GM12878 (cell line): ENCODE results near the gene TRMU. TPM values are rescaled to one million over a fixed set of nuclear protein-coding genes. Genes with fewer than 3 reads are reported as not detected.

Experiments
- ATAC-seq: fragments of 200-7000 bp; cut with Tn5 transposase; 3 replicates; pipeline ENCODE4 v1.9.1; 2020; ENCODE audit warnings: mild to moderate bottlenecking, moderate library complexity
- BruUV-seq: library from RNA; stranded (reverse); fragments of 400-500 nt; replicated peaks from 2 replicates; lab custom pipeline; 2021; lab: Mats Ljungman, UMichigan
- CTCF ChIA-PET: fragments of 300-600 bp; sonication (Branson Sonifier 250); formaldehyde crosslinking; extraction: SDS; loops from one replicate; lab custom pipeline; 2021; ENCODE audit warnings: inconsistent platforms; lab: Yijun Ruan, JAX
- POLR2A ChIA-PET: fragments of 350-600 bp; formaldehyde crosslinking; extraction: SDS; loops from one replicate; lab custom pipeline; 2021; ENCODE audit warnings: inconsistent platforms; lab: Charles Lee
- RAD21 ChIA-PET: fragments of 300-600 bp; sonication (Branson Sonifier 250); formaldehyde crosslinking; loops from one replicate; lab custom pipeline; 2023; ENCODE audit warnings: antibody characterized with exemption; ENCODE audit not compliant: unreplicated experiment; lab: Charles Lee
- SMC1A ChIA-PET: fragments of 300-600 bp; sonication (Branson Sonifier 250); formaldehyde crosslinking; loops from one replicate; lab custom pipeline; 2023; ENCODE audit not compliant: unreplicated experiment, uncharacterized antibody; lab: Charles Lee
- DNase-seq: peaks from one replicate; pipeline ENCODE4 v3.0.0-alpha.2; 2011; ENCODE audit warnings: low read depth, low spot score
- FAIRE-seq: peaks from 3 replicates; lab custom pipeline; 2011; peaks lifted over from hg19 to GRCh38; lab: Jason Lieb, UNC
- H2AFZ ChIP-seq: 2 replicates; pipeline ENCODE4 v1.6.0; 2011; ENCODE audit warnings: low read depth, low read length, control low read depth; ENCODE audit not compliant: control insufficient read depth
- H3K27ac ChIP-seq: 2 replicates; pipeline ENCODE4 v1.5.1; 2011; ENCODE audit warnings: control low read depth; ENCODE audit not compliant: control insufficient read depth, insufficient read depth
- H3K27me3 ChIP-seq, 2 experiments: replicated peaks in 1 of 2; 2 replicates each; pipeline versions ENCODE4 v1.6.0 to v1.6.1; 2011; ENCODE audit warnings: low read length in 1 of 2; ENCODE audit not compliant: control insufficient read depth in 2 of 2, insufficient read depth in 2 of 2
- H3K36me3 ChIP-seq, 2 experiments: 2 replicates each; pipeline ENCODE4 v1.5.1; 2011; ENCODE audit warnings: low read length in 1 of 2; ENCODE audit not compliant: control insufficient read depth in 2 of 2, insufficient read depth in 2 of 2
- H3K4me1 ChIP-seq: 2 replicates; pipeline ENCODE4 v1.6.1; 2011; ENCODE audit warnings: mild to moderate bottlenecking, low read length, moderate library complexity, mixed read lengths; ENCODE audit not compliant: control insufficient read depth, insufficient read depth
- H3K4me2 ChIP-seq: 2 replicates; pipeline ENCODE4 v1.6.0; 2011; ENCODE audit warnings: control low read depth; ENCODE audit not compliant: control insufficient read depth, insufficient read depth
- H3K4me3 ChIP-seq: fragments of 200-600 bp; sonication (generic); 2 replicates; pipeline ENCODE4 v1.5.1; 2016
- H3K79me2 ChIP-seq: 2 replicates; pipeline ENCODE4 v1.6.0; 2011; ENCODE audit warnings: low read length; ENCODE audit not compliant: control insufficient read depth, insufficient read depth
- H3K9ac ChIP-seq: 2 replicates; pipeline ENCODE4 v1.8.0; 2011; ENCODE audit warnings: low read length, control low read depth, mixed read lengths; ENCODE audit not compliant: control insufficient read depth, insufficient read depth
- H3K9me3 ChIP-seq: replicated peaks from 3 replicates; pipeline ENCODE4 v1.5.1; 2011; ENCODE audit warnings: mild to moderate bottlenecking, low read length; ENCODE audit not compliant: control insufficient read depth, insufficient read depth
- H4K20me1 ChIP-seq: 2 replicates; pipeline ENCODE4 v1.6.0; 2011; ENCODE audit not compliant: control insufficient read depth, insufficient read depth
- E2F4 ChIP-seq: IDR thresholded peaks from 2 replicates; pipeline ENCODE4 v1.6.1; 2012; ENCODE audit warnings: low read depth, low read length, improper control_type of control experiment
- IRF5 ChIP-seq: fragments of 450-650 bp; IDR thresholded peaks from 2 replicates; pipeline ENCODE4 v1.6.1; 2017; ENCODE audit warnings: borderline replicate concordance
- KAT2A ChIP-seq: conservative IDR thresholded peaks from 2 replicates; pipeline ENCODE4 v1.6.1; 2011; ENCODE audit warnings: low read depth, low read length; ENCODE audit not compliant: control insufficient read depth
- MTA2 ChIP-seq: fragments of 450-650 bp; IDR thresholded peaks from 2 replicates; pipeline ENCODE4 v1.6.1; 2016; ENCODE audit warnings: low read depth, mild to moderate bottlenecking, moderate library complexity
- MYC ChIP-seq: IDR thresholded peaks from 2 replicates; pipeline ENCODE4 v1.6.1; 2011; ENCODE audit warnings: mild to moderate bottlenecking, low read length, moderate library complexity, inconsistent platforms; ENCODE audit not compliant: insufficient read depth, insufficient replicate concordance, insufficient read length, severe bottlenecking
- NFXL1 ChIP-seq: fragments of 450-650 bp; IDR thresholded peaks from 2 replicates; pipeline ENCODE4 v1.6.1; 2017; ENCODE audit warnings: antibody characterized with exemption, mild to moderate bottlenecking, borderline replicate concordance
- PAX8 ChIP-seq: fragments of 450-650 bp; IDR thresholded peaks from 2 replicates; pipeline ENCODE4 v1.6.1; 2017; ENCODE audit warnings: mild to moderate bottlenecking, moderate library complexity
- RCOR1 ChIP-seq: conservative IDR thresholded peaks from 2 replicates; pipeline ENCODE4 v1.6.1; 2012; ENCODE audit warnings: low read depth, low read length, improper control_type of control experiment
- SKIL ChIP-seq: fragments of 450-650 bp; IDR thresholded peaks from 2 replicates; pipeline ENCODE4 v1.6.1; 2017; ENCODE audit warnings: mild to moderate bottlenecking, low read depth, inconsistent platforms; ENCODE audit not compliant: poor library complexity, severe bottlenecking
- SUZ12 ChIP-seq: fragments of 200-600 bp; sonication (generic); IDR thresholded peaks from one replicate; pipeline ENCODE4 v1.6.1; 2018; ENCODE audit warnings: antibody characterized with exemption, mild to moderate bottlenecking; ENCODE audit not compliant: unreplicated experiment
- TCF12 ChIP-seq: IDR thresholded peaks from 2 replicates; pipeline ENCODE4 v1.6.1; 2011; ENCODE audit warnings: low read depth, mild to moderate bottlenecking, low read length
- ZBTB4 ChIP-seq: fragments of 450-650 bp; formaldehyde crosslinking; IDR thresholded peaks from 2 replicates; pipeline ENCODE4 v1.4.0; 2022; ENCODE audit warnings: mild to moderate bottlenecking, moderate library complexity
- WGBS: methylation state at CpG from one replicate; pipeline ENCODE4 v1.1.6; 2016; ENCODE audit warnings: low lambda C conversion rate; ENCODE audit not compliant: insufficient replicate concordance, insufficient coverage; ENCODE audit errors: missing lambda C conversion rate; 5-methylcytosine and 5-hydroxymethylcytosine counted together
- in situ Hi-C: fragments of 300-500 bp; cut with MboI; formaldehyde crosslinking; loops from 9 replicates; pipeline ENCODE4 v1.14.3; 2018; ENCODE audit warnings: mixed read lengths
- intact Hi-C: fragments of 100-400 bp; cut with micrococcal nuclease; formaldehyde crosslinking; loops from one replicate; pipeline ENCODE4 v1.14.2; 2022; ENCODE audit not compliant: unreplicated experiment
- polyA plus RNA-seq, 11 experiments: library from polyadenylated mRNA; depleted of rRNA in 4 of 11; unstranded in 6 of 11; stranded (reverse) in 5 of 11; fragments of >200 nt; fragmentation: Nextera tagmentation in 4 of 11; fragmentation: Illumina TruSeq in 1 of 11; extraction: Ambion mirVana in 4 of 11; extraction: Trizol in 1 of 11; gene quantifications; 1 replicate in 1 of 11; 2 replicates in 10 of 11; pipeline versions ENCODE4 v1.2.1 to v1.2.3, GENCODE V29; 2011 to 2016; ENCODE audit warnings: inconsistent platforms in 2 of 11, missing spikeins in 2 of 11, low read depth in 1 of 11
- total RNA-seq, 4 experiments: library from RNA; depleted of rRNA in 3 of 4; stranded (reverse); fragments of >200 nt in 3 of 4; fragmentation: Illumina TruSeq in 1 of 4; extraction: Trizol in 1 of 4; gene quantifications; 2 replicates each; pipeline versions ENCODE4 v1.2.1 to v1.2.3, GENCODE V29; 2013 to 2021

TRMU gene
- total and polyA plus RNA-seq, 10 of the 15 experiments (the other 5 are each of a cell fraction or from before 2014, with no cell fraction given): 3.5 to 57.0 (median 44.0) TPM

- ATAC-seq: no peak
- in situ Hi-C loops: no loop called here
Measured at GRCh38 chr22:46356496-46357480, 21.3 kb downstream of the TRMU start.

More at GRCh38 chr22:46356496-46357480, 21.3 kb downstream of the TRMU start:
- Histone ChIP-seq H3K4me2 (no peak overlapping the region), H3K4me3 (no peak overlapping the region), H4K20me1 (no peaks in the 10 kb centered on the region), H3K27me3 (no peaks in the 10 kb centered on the region), H3K36me3 (peaks cover 9 to 35% of the 10 kb centered on the region in 2 experiments; a peak in 3 of 4 replicates), H3K4me1 (no peaks in the 10 kb centered on the region), H3K79me2 (no peaks in the 10 kb centered on the region), H3K9ac (no peak overlapping the region), H3K9me3 (no peaks in the 10 kb centered on the region), H2AFZ (no peak overlapping the region), H3K27ac (no peak overlapping the region)
- ChIA-PET SMC1A (interaction anchor here (1.3 kb wide), 1 partner anchor 185 kb away, joined by 3 read pairs; no protein-coding TSS in a partner anchor), RAD21 (no interaction called here), CTCF (interaction anchor here (1.4 to 3.9 kb wide), 2 partner anchors 11 to 185 kb away, joined by 6 to 15 read pairs; no protein-coding TSS in a partner anchor), POLR2A (no interaction called here)
- TF ChIP-seq TCF12: no peak
- no peak for TF ChIP-seq MTA2
- no peak for TF ChIP-seq KAT2A
- TF ChIP-seq PAX8: no peak
- TF ChIP-seq E2F4: no peak
- TF ChIP-seq NFXL1: no peak
- no peak for TF ChIP-seq MYC
- TF ChIP-seq IRF5: no peak
- no peak for TF ChIP-seq SKIL
- no peak for TF ChIP-seq ZBTB4 (CRISPR knock-in tag)
- no peak for TF ChIP-seq RCOR1
- TF ChIP-seq SUZ12: no peak
- 96% methylated on average over 20 of the region's 23 CpGs for whole genome bisulfite sequencing
- intact Hi-C loops: no loop called here
- DNase-seq (no peak), FAIRE-seq (no peak)
- no TSS peak for BruUV-seq
